K562 (cell line): ENCODE measurements around the gene HYAL3. TPM values are rescaled to one million over a fixed set of nuclear protein-coding genes. Genes with fewer than 3 reads are reported as not detected.

Experiments
- ATAC-seq: fragments of 200-7000 bp; cut with Tn5 transposase; 3 replicates; pipeline ENCODE4 v1.9.1; 2020; ENCODE audit warnings: moderate library complexity
- BruUV-seq: library from RNA; stranded (reverse); fragments of 400-500 nt; replicated peaks from 2 replicates; lab custom pipeline; 2021; lab: Mats Ljungman, UMichigan
- CTCF ChIA-PET: fragments of 300-600 bp; formaldehyde crosslinking; extraction: SDS; loops from one replicate; lab custom pipeline; 2021; ENCODE audit warnings: low intra/inter-chr PET ratio; lab: Yijun Ruan, JAX
- POLR2A ChIA-PET: fragments of 300-600, 350-650 bp; sonication (Branson Sonifier 250); formaldehyde crosslinking; extraction: SDS; loops from one replicate; lab custom pipeline; 2021; ENCODE audit warnings: antibody characterized with exemption, inconsistent platforms; lab: Yijun Ruan, JAX
- DNase-seq, 4 experiments: peaks; one replicate each; pipeline versions ENCODE4 v3.0.0 to v3.0.0-alpha.2; 2011 to 2018; ENCODE audit warnings: low spot score in 3 of 4, mixed read lengths in 3 of 4; ENCODE audit errors: extremely low read depth in 1 of 4
- FAIRE-seq: peaks from 2 replicates; lab custom pipeline; 2011; peaks lifted over from hg19 to GRCh38; lab: Jason Lieb, UNC
- H2AFZ ChIP-seq: 2 replicates; pipeline ENCODE4 v1.6.0; 2011; ENCODE audit warnings: low read depth, low read length, control low read depth, inconsistent platforms
- H3K27ac ChIP-seq: fragments of 200-600 bp; 3 replicates; pipeline ENCODE4 v1.8.0; 2011; ENCODE audit warnings: low read depth, mild to moderate bottlenecking, control low read depth, inconsistent platforms, low read length, moderate library complexity, mixed read lengths; ENCODE audit errors: extremely low read depth
- H3K27me3 ChIP-seq, 2 experiments: fragments of 300-600 bp in 1 of 2; 2 replicates in 1 of 2; 3 replicates in 1 of 2; pipeline versions ENCODE4 v1.6.0 to v1.8.0; 2011; ENCODE audit warnings: inconsistent platforms in 2 of 2, low read length in 2 of 2, mild to moderate bottlenecking in 1 of 2, mixed read lengths in 1 of 2, moderate library complexity in 1 of 2; ENCODE audit not compliant: control insufficient read depth in 2 of 2, insufficient read depth in 2 of 2
- H3K36me3 ChIP-seq: fragments of 300-600 bp; 3 replicates; pipeline ENCODE4 v1.8.0; 2011; ENCODE audit warnings: mild to moderate bottlenecking, low read length, inconsistent platforms; ENCODE audit not compliant: control insufficient read depth, insufficient read depth
- H3K4me1 ChIP-seq, 2 experiments: fragments of 200-600 bp in 1 of 2; replicated peaks in 1 of 2; 2 replicates in 1 of 2; 3 replicates in 1 of 2; pipeline versions ENCODE4 v1.5.1 to v1.8.0; 2011; ENCODE audit warnings: inconsistent platforms in 2 of 2, low read length in 2 of 2, mild to moderate bottlenecking in 1 of 2, mixed read lengths in 1 of 2, moderate library complexity in 1 of 2; ENCODE audit not compliant: control insufficient read depth in 2 of 2, insufficient read depth in 2 of 2
- H3K4me2 ChIP-seq: 2 replicates; pipeline ENCODE4 v1.6.1; 2011; ENCODE audit warnings: low read length, control low read depth, inconsistent platforms, mixed read lengths; ENCODE audit not compliant: insufficient read depth
- H3K4me3 ChIP-seq: fragments of 200-600 bp; sonication (generic), shearing (Covaris generic); 2 replicates; pipeline ENCODE4 v1.5.1; 2016; ENCODE audit warnings: control low read depth, inconsistent platforms
- H3K79me2 ChIP-seq: fragments of 200-600 bp; 3 replicates; pipeline ENCODE4 v1.8.0; 2011; ENCODE audit warnings: low read length, inconsistent platforms; ENCODE audit not compliant: control insufficient read depth, insufficient read depth
- H3K9ac ChIP-seq, 2 experiments: 2 replicates each; pipeline versions ENCODE4 v1.6.0 to v1.6.1; 2011; ENCODE audit warnings: low read depth in 2 of 2, low read length in 2 of 2, control low read depth in 1 of 2, inconsistent platforms in 1 of 2, mild to moderate bottlenecking in 1 of 2, mixed read lengths in 1 of 2; ENCODE audit not compliant: insufficient read depth in 1 of 2
- H3K9me1 ChIP-seq: one replicate; pipeline ENCODE4 v1.6.0; 2011; ENCODE audit warnings: inconsistent platforms, mild to moderate bottlenecking, low read length, moderate library complexity; ENCODE audit not compliant: control insufficient read depth, insufficient read depth
- H3K9me3 ChIP-seq: replicated peaks from 2 replicates; pipeline ENCODE4 v1.5.1; 2011; ENCODE audit warnings: low read depth, low read length, inconsistent platforms; ENCODE audit not compliant: control insufficient read depth, insufficient read depth
- H4K20me1 ChIP-seq: replicated peaks from 2 replicates; pipeline ENCODE4 v1.6.1; 2011; ENCODE audit warnings: low read length, inconsistent platforms, mixed read lengths; ENCODE audit not compliant: control insufficient read depth, insufficient read depth
- HSF4 ChIP-seq: fragments of 250-450 bp; sonication (Bioruptor Pico); IDR thresholded peaks from 2 replicates; pipeline ENCODE4 v2.1.2; 2022; ENCODE audit warnings: mild to moderate bottlenecking, moderate library complexity, borderline replicate concordance
- MTA1 ChIP-seq: fragments of 450-650 bp; IDR thresholded peaks from 2 replicates; pipeline ENCODE4 v1.6.1; 2017; ENCODE audit warnings: borderline replicate concordance
- SNIP1 ChIP-seq: fragments of 450-650 bp; IDR thresholded peaks from 2 replicates; pipeline ENCODE4 v1.7.1; 2017; ENCODE audit warnings: low read depth, mild to moderate bottlenecking
- THAP12 ChIP-seq: fragments of 250-450 bp; sonication (Bioruptor Pico); IDR thresholded peaks from 2 replicates; pipeline ENCODE4 v1.9.0; 2021; ENCODE audit warnings: mild to moderate bottlenecking, inconsistent platforms
- ZNF121 ChIP-seq: sonication (generic); formaldehyde crosslinking; conservative IDR thresholded peaks from 2 replicates; pipeline ENCODE4 v1.8.0; 2022; ENCODE audit warnings: missing genetic modification reagents
- ZNF507 ChIP-seq: conservative IDR thresholded peaks from 2 replicates; pipeline ENCODE4 v1.6.1; 2017; ENCODE audit warnings: missing genetic modification characterization, missing compliant biosample characterization
- ZNF655 ChIP-seq: fragments of 250-450 bp; sonication (Bioruptor Pico); IDR thresholded peaks from 2 replicates; pipeline ENCODE4 v1.5.0; 2021
- WGBS: fragments of 100-300 bp; shearing (Covaris generic); methylation state at CpG from one replicate; pipeline ENCODE4 v1.1.6; 2016; ENCODE audit warnings: low coverage, mixed read lengths; ENCODE audit not compliant: insufficient coverage; ENCODE audit errors: missing lambda C conversion rate; 5-methylcytosine and 5-hydroxymethylcytosine counted together
- in situ Hi-C: fragments of 300-500 bp; cut with MboI; formaldehyde crosslinking; loops from 4 replicates; pipeline ENCODE4 v1.15.0; 2018; ENCODE audit warnings: inconsistent platforms, mixed read lengths
- intact Hi-C: fragments of 100-400 bp; cut with micrococcal nuclease; formaldehyde crosslinking; loops from 2 replicates; pipeline ENCODE4 v1.14.2; 2022
- polyA plus RNA-seq, 8 experiments: library from polyadenylated mRNA; depleted of rRNA in 4 of 8; stranded (reverse) in 5 of 8; unstranded in 3 of 8; fragments of >200 nt; fragmentation: Nextera tagmentation in 2 of 8; fragmentation: Illumina TruSeq in 1 of 8; extraction: Ambion mirVana in 2 of 8; extraction: Trizol in 1 of 8; gene quantifications; 2 replicates each; pipeline versions ENCODE4 v1.2.1 to v1.2.3, GENCODE V29; 2011 to 2014; ENCODE audit warnings: inconsistent platforms in 1 of 8, missing spikeins in 1 of 8
- total RNA-seq, 7 experiments: library from RNA; depleted of rRNA in 6 of 7; stranded (reverse); fragments of >200 nt in 6 of 7; fragmentation: Illumina TruSeq in 2 of 7; extraction: Trizol in 2 of 7; gene quantifications; 2 replicates each; pipeline versions ENCODE4 v1.2.1 to v1.2.3, GENCODE V29; 2011 to 2021; ENCODE audit warnings: low replicate concordance in 1 of 7
- TF ChIP-seq, protein P1 (sequence below): sonication (generic); formaldehyde crosslinking; IDR thresholded peaks from 2 replicates; pipeline ENCODE4 v1.8.1; 2022; ENCODE audit warnings: missing genetic modification reagents

HYAL3 gene
- total and polyA plus RNA-seq, 9 of the 15 experiments (the other 6 are each of a cell fraction or from before 2014, with no cell fraction given): 0.38 to 9.1 (median 6.8) TPM

DNA sequence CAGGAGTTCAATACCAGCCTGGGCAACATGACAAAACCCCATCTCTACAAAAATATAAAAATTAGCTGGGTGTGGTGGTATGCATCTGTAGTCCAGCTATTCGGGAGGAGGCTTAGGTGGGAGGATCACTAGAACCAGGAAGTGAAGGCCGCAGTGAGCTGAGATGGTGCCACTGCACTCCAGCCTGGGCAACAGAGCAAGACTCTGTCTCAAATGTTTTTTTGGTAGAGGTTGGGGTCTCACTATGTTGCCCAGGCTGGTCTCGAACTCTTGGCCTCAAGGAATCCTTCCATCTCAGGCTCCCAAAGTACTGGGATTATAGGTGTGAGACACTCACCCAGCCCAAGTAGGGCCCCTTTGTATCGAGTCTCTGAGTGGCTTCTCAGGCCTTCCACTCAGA is 5.1 kb downstream of the HYAL3 start:
- Histone ChIP-seq H3K9me3 (no peaks in the 10 kb centered on the region), H3K9ac (no peak overlapping the region), H2AFZ (no peak overlapping the region), H3K4me2 (no peak overlapping the region), H4K20me1 (no peaks in the 10 kb centered on the region), H3K27ac (no peak overlapping the region), H3K9me1 (no peaks in the 10 kb centered on the region), H3K79me2 (peaks cover 50% of the 10 kb centered on the region), H3K27me3 (no peaks in the 10 kb centered on the region), H3K4me1 (peaks cover 13 to 76% of the 10 kb centered on the region in 2 experiments; a peak in 4 of 5 replicates), H3K4me3 (no peak overlapping the region), H3K36me3 (peaks cover 27% of the 10 kb centered on the region; the same call in 2 of the 3 replicates)
- 77% methylated on average over 4 of the region's 4 CpGs for WGBS
- DNase-seq (no peak), ATAC-seq (no peak), FAIRE-seq (no peak)
- intact Hi-C loops (no loop called here), in situ Hi-C loops (no loop called here)
- CTCF ChIA-PET: no interaction called here
- no TSS peak for BruUV-seq
- peak; percentile 57; the same call in 1 of the 2 replicates for TF ChIP-seq ZNF121 (CRISPR knock-in tag)
- TF ChIP-seq, protein P1, sequence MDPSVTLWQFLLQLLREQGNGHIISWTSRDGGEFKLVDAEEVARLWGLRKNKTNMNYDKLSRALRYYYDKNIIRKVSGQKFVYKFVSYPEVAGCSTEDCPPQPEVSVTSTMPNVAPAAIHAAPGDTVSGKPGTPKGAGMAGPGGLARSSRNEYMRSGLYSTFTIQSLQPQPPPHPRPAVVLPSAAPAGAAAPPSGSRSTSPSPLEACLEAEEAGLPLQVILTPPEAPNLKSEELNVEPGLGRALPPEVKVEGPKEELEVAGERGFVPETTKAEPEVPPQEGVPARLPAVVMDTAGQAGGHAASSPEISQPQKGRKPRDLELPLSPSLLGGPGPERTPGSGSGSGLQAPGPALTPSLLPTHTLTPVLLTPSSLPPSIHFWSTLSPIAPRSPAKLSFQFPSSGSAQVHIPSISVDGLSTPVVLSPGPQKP (CRISPR knock-in tag): no peak
- POLR2A ChIA-PET: no interaction called here

- Histone ChIP-seq H2AFZ (no peak overlapping the region; the same call in 1 of the 2 replicates), H3K27me3 (no peaks in the 10 kb centered on the region), H3K9me3 (no peaks in the 10 kb centered on the region), H3K36me3 (peaks cover 36% of the 10 kb centered on the region; the same call in 2 of the 3 replicates), H3K4me2 (peak overlapping the region; percentile 91), H3K9me1 (no peaks in the 10 kb centered on the region), H3K4me1 (peaks cover 12 to 71% of the 10 kb centered on the region in 2 experiments; a peak in 4 of 5 replicates), H3K9ac (peak overlapping the region; percentile 70 to 100), H3K4me3 (peak overlapping the region; percentile 27; the same call in 1 of the 2 replicates), H3K27ac (peak overlapping the region; percentile 67), H4K20me1 (no peaks in the 10 kb centered on the region), H3K79me2 (peaks cover 42% of the 10 kb centered on the region)
- FAIRE-seq: no peak
- no peak for ATAC-seq
- CTCF ChIA-PET: no interaction called here
- DNase-seq: no peak
- intact Hi-C loops: no loop called here
- 64% methylated on average over 12 of the region's 12 CpGs for WGBS
- POLR2A ChIA-PET: interaction anchor here (0.5 to 1.0 kb wide), 2 partner anchors 26 to 43 kb away, joined by 3 to 5 read pairs; no protein-coding TSS in a partner anchor
- BruUV-seq: no TSS peak
- in situ Hi-C loops: no loop called here
- no peak for TF ChIP-seq THAP12 (CRISPR knock-in tag)
- no peak for TF ChIP-seq HSF4 (CRISPR knock-in tag)
- no peak for TF ChIP-seq ZNF655 (CRISPR knock-in tag)
- TF ChIP-seq MTA1: no peak
- TF ChIP-seq SNIP1: no peak
- TF ChIP-seq ZNF507 (tag): no peak
These were observed 6.0 kb downstream of the HYAL3 start for GRCh38 chr3:50293079-50293801.
